A549 (cell line): ENCODE measurements around the gene MAD1L1.

Source experiments
- CEBPB ChIP-seq, 2 experiments: fragments of >200 bp in 1 of 2; sonication (Bioruptor Twin) in 1 of 2; formaldehyde crosslinking in 1 of 2; IDR thresholded peaks; 2 replicates each; pipeline ENCODE4 v1.6.1; 2012 to 2016
- CTCF ChIP-seq: fragments of >200 bp; sonication (Bioruptor Twin); formaldehyde crosslinking; IDR thresholded peaks from 3 replicates; pipeline ENCODE4 v1.5.1; 2016
- EHMT2 ChIP-seq: fragments of 200-600 bp; sonication (generic); IDR thresholded peaks from 2 replicates; pipeline ENCODE4 v1.6.1; 2016; ENCODE audit warnings: antibody characterized with exemption, low read depth, mild to moderate bottlenecking, moderate library complexity
- EP300 ChIP-seq, 2 experiments: fragments of >200 bp; sonication (Bioruptor Twin); formaldehyde crosslinking; IDR thresholded peaks; 2 replicates in 1 of 2; 3 replicates in 1 of 2; pipeline ENCODE4 v1.6.1; 2016 to 2017
- PHF8 ChIP-seq: fragments of 200-600 bp; sonication (generic); IDR thresholded peaks from 2 replicates; pipeline ENCODE4 v1.6.1; 2016; ENCODE audit warnings: low read depth, mild to moderate bottlenecking, antibody characterized with exemption, moderate library complexity, borderline replicate concordance
- RAD21 ChIP-seq, 2 experiments: fragments of >200 bp in 1 of 2; sonication (Bioruptor Twin) in 1 of 2; formaldehyde crosslinking in 1 of 2; IDR thresholded peaks in 1 of 2; conservative IDR thresholded peaks in 1 of 2; 2 replicates in 1 of 2; 3 replicates in 1 of 2; pipeline ENCODE4 v1.6.1; 2012 to 2018; ENCODE audit warnings: inconsistent platforms in 1 of 2
- REST ChIP-seq: fragments of 200-600 bp; sonication (generic); IDR thresholded peaks from 2 replicates; pipeline ENCODE4 v1.6.1; 2016; ENCODE audit warnings: antibody characterized with exemption, mild to moderate bottlenecking, moderate library complexity
- ZFP36 ChIP-seq: fragments of 450-650 bp; IDR thresholded peaks from 2 replicates; pipeline ENCODE4 v1.6.1; 2014; ENCODE audit warnings: borderline replicate concordance; ENCODE audit not compliant: partially characterized antibody

DNA sequence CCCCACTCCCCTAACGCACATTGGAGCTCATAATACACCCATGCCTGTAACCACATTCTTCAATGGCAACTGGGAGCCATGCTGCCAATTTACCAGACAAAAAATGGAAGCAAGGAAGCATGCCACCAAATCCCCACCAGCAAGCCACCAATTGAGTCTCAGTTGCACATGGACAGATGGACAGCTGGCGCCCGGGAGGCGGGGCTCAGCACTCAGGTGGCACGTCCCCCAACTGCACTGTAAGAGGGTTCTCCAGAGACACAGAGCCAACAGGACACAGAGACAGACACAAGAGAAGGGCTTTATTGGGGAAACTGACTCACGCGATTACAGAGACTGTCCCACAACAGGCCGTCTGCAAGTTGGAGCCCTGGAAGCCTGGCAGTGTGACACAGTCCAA is 2.5 kb downstream of the MAD1L1 start:
- TF ChIP-seq ZFP36, result no peak
- no peak for TF ChIP-seq CTCF
- TF ChIP-seq RAD21 (conservative IDR thresholded peaks at IDR 0.05 in 1 of 2, IDR thresholded peaks at IDR 0.05 in 1 of 2), result no peak
- TF ChIP-seq EP300 (IDR thresholded peaks at IDR 0.05), result no peak
- TF ChIP-seq EHMT2, result no peak
- no peak for TF ChIP-seq REST
- no peak for TF ChIP-seq PHF8
- TF ChIP-seq CEBPB (IDR thresholded peaks at IDR 0.05), result no peak
